Vagina (tissue), 2 donors: ENCODE data around the gene NIPAL3. TPM values are rescaled to one million over a fixed set of nuclear protein-coding genes. Genes with fewer than 3 reads are reported as not detected.

Source experiments
- DNase-seq, 2 donors: peaks; one replicate each; pipeline ENCODE4 v3.0.0-alpha.2; 2017; ENCODE audit errors: extremely low spot score in 2 of 2
- H3K27ac ChIP-seq: fragments of 200-600 bp; sonication (generic); one replicate; pipeline ENCODE4 v1.5.1; 2019
- H3K27me3 ChIP-seq: fragments of 200-600 bp; sonication (generic); one replicate; pipeline ENCODE4 v1.5.1; 2019
- H3K36me3 ChIP-seq, 2 donors: fragments of 200-600 bp; sonication (generic); one replicate each; pipeline ENCODE4 v1.5.1; 2017 to 2019
- H3K4me1 ChIP-seq: fragments of 200-600 bp; sonication (generic); one replicate; pipeline ENCODE4 v1.5.1; 2019
- H3K4me3 ChIP-seq, 2 donors: fragments of 200-600 bp; sonication (generic); 1 replicate in 1 of 2; 2 replicates in 1 of 2; pipeline ENCODE4 v1.5.1; 2016 to 2019
- H3K9me3 ChIP-seq: fragments of 200-600 bp; sonication (generic); one replicate; pipeline ENCODE4 v1.5.1; 2019
- CTCF ChIP-seq, 3 experiments: fragments of 450-650 bp in 2 of 3; fragments of 200-600 bp in 1 of 3; sonication (generic) in 1 of 3; IDR thresholded peaks; one replicate each; pipeline ENCODE4 v1.5.1; 2017 to 2019; ENCODE audit warnings: antibody characterized with exemption in 3 of 3, mild to moderate bottlenecking in 2 of 3, moderate library complexity in 2 of 3
- POLR2A ChIP-seq, 2 donors: fragments of 450-650 bp; IDR thresholded peaks; one replicate each; pipeline ENCODE4 v1.6.1; 2017; ENCODE audit warnings: antibody characterized with exemption in 2 of 2, mild to moderate bottlenecking in 2 of 2, moderate library complexity in 2 of 2
- POLR2AphosphoS5 ChIP-seq, 2 donors: sonication (generic); formaldehyde crosslinking; IDR thresholded peaks; one replicate each; pipeline ENCODE4 v1.9.0; 2017; ENCODE audit warnings: antibody characterized with exemption in 2 of 2, mild to moderate bottlenecking in 2 of 2, low read depth in 1 of 2; ENCODE audit not compliant: insufficient read depth in 1 of 2
- intact Hi-C: fragments of 100-400 bp; cut with DNase I; formaldehyde crosslinking; loops from one replicate; pipeline ENCODE4 v1.15.1; 2023
- total RNA-seq: library from RNA; depleted of rRNA; stranded (reverse); fragments of >200 nt; gene quantifications from one replicate; pipeline ENCODE4 v1.2.3, GENCODE V29; 2016

Gene NIPAL3
- total RNA-seq, 1 donor from 2014 or later = 21.1 TPM

GRCh38 chr1:24463776-24464735, 48.5 kb downstream of the NIPAL3 start:
- H3K4me1 ChIP-seq = no peaks in the 10 kb centered on the region
- TF ChIP-seq CTCF (IDR thresholded peaks at IDR 0.05) = no peak
- no peak for TF ChIP-seq POLR2AphosphoS5 (IDR thresholded peaks at IDR 0.05; ENCODE audit: insufficient read depth in 1 of 2, low read depth in 1 of 2)
- TF ChIP-seq POLR2A (IDR thresholded peaks at IDR 0.05) = no peak
- no peaks in the 10 kb centered on the region for H3K9me3 ChIP-seq
- H3K27me3 ChIP-seq = no peaks in the 10 kb centered on the region
- peaks cover 0 to 7% of the 10 kb centered on the region in 2 donors for H3K36me3 ChIP-seq
- intact Hi-C loops = no loop called here
- no peak for DNase-seq
- H3K4me3 ChIP-seq = no peak overlapping the region
- no peak overlapping the region for H3K27ac ChIP-seq

GRCh38 chr1:24465099-24465498, 49.5 kb downstream of the NIPAL3 start:
- intact Hi-C loops = no loop called here
- no peaks in the 10 kb centered on the region for H3K4me1 ChIP-seq
- H3K27me3 ChIP-seq = no peaks in the 10 kb centered on the region
- no peak overlapping the region for H3K27ac ChIP-seq
- H3K4me3 ChIP-seq = no peak overlapping the region
- no peak for DNase-seq
- no peak for TF ChIP-seq CTCF (IDR thresholded peaks at IDR 0.05)
- TF ChIP-seq POLR2AphosphoS5 (IDR thresholded peaks at IDR 0.05; ENCODE audit: insufficient read depth in 1 of 2, low read depth in 1 of 2) = no peak
- no peak for TF ChIP-seq POLR2A (IDR thresholded peaks at IDR 0.05)
- H3K36me3 ChIP-seq = peaks cover 0 to 4% of the 10 kb centered on the region in 2 donors
- H3K9me3 ChIP-seq = no peaks in the 10 kb centered on the region

- Histone ChIP-seq H3K27me3 (no peaks in the 10 kb centered on the region), H3K27ac (no peak overlapping the region), H3K4me3 (no peak overlapping the region), H3K9me3 (no peaks in the 10 kb centered on the region), H3K4me1 (no peaks in the 10 kb centered on the region), H3K36me3 (peaks cover 0 to 4% of the 10 kb centered on the region in 2 donors)
- intact Hi-C loops = no loop called here
- TF ChIP-seq POLR2A (IDR thresholded peaks at IDR 0.05) = no peak
- no peak for TF ChIP-seq POLR2AphosphoS5 (IDR thresholded peaks at IDR 0.05; ENCODE audit: insufficient read depth in 1 of 2, low read depth in 1 of 2)
- TF ChIP-seq CTCF (IDR thresholded peaks at IDR 0.05) = no peak
- no peak for DNase-seq
Measured at GRCh38 chr1:24465638-24466037, 50.0 kb downstream of the NIPAL3 start.

GRCh38 chr1:24468685-24469316, 53.2 kb downstream of the NIPAL3 start:
- TF ChIP-seq POLR2AphosphoS5 (IDR thresholded peaks at IDR 0.05; ENCODE audit: insufficient read depth in 1 of 2, low read depth in 1 of 2) (no peak), CTCF (IDR thresholded peaks at IDR 0.05) (no peak), POLR2A (IDR thresholded peaks at IDR 0.05) (no peak)
- Histone ChIP-seq H3K4me1 (no peaks in the 10 kb centered on the region), H3K9me3 (no peaks in the 10 kb centered on the region), H3K27ac (no peak overlapping the region), H3K36me3 (peaks cover 0 to 4% of the 10 kb centered on the region in 2 donors), H3K4me3 (no peak overlapping the region), H3K27me3 (no peaks in the 10 kb centered on the region)
- DNase-seq = no peak
- intact Hi-C loops = no loop called here
